DLD1 (cell line): ENCODE results near the gene PRKD1.

Experiments used
- in situ Hi-C: cut with HindIII; loops from 2 replicates; pipeline ENCODE4 v1.10.0; 2017; ENCODE audit warnings: low sequenced_read_pairs

PRKD1 gene

DNA sequence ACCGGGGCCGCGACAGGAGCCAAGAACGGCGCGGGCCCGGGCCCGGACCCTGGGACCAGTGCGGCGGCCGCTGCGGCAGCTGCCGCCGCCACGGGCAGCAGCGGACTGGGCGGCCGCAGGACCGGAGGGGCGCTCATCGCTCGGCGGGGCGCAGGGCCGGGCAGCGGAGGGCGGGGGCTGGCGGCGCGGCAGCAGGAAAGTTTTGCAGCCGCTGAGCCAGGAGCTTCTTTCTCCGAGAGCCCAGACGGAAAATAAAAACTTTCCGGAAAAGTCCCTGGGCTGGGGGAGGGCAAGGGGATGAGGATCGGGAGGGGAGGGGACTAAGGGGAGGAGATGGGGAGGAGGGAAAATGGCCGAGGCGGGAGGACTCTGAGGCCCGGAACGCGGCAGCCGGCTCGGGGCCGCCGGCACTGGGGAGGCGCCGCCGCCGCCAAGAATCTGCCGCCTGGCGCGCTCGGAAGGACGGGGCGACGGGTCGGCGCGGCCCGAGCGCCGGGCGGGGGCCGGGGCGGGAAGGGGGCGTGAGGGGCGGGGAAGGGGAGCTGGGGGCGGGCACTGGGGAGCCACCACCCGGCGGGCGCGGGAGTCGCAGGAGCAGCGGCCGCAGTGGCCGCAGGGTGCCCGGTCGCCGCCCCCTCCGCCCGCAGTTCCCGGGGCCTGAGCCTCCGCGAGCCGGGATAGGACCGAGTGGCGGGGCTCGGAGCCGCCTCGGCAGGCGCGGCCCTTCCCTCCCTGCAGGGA is at the start of gene PRKD1:
Gene PRKD1, minus strand, starts transcription at position 472 of the 741 bp plus-strand sequence.
- in situ Hi-C loops = no loop called here

DNA sequence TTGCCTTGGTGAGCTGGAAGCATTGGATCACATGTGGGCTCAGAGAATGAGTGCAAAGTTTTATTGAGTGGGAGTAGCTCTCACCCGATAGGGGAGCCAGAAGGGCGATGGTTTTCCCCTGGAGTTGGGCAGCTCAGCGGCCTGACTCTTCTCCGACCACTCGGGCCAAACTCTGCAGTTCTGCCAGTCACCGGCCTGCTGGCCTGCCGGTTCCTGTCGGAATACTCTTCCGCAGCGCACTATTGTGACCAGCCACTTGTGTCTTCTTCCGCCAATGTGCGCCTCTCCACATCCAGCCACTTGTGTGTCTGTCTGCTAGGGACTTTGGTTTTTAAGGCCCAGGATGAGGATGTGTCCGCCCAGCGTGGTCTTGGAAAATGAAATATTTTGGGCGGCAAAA is 43.5 kb upstream of the PRKD1 start:
- in situ Hi-C loops = no loop called here

DNA sequence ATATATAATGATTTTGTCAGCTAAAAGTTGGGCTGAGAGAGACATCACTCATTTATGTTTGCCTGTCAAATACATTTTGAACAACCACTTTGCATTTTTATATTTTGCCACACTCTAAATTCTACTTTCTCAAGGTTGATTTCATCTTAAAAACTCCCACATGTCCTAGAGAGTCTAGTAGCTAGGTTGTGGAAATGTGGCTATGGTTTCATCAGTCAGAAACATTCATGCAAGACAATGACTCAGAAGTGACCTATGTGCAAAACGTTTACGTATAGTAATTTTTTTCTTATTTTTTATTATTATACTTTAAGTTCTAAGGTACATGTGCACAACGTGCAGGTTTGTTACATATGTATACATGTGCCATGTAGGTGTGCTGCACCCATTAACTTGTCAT is 27.4 kb upstream of the PRKD1 start:
- in situ Hi-C loops = no loop called here

DNA sequence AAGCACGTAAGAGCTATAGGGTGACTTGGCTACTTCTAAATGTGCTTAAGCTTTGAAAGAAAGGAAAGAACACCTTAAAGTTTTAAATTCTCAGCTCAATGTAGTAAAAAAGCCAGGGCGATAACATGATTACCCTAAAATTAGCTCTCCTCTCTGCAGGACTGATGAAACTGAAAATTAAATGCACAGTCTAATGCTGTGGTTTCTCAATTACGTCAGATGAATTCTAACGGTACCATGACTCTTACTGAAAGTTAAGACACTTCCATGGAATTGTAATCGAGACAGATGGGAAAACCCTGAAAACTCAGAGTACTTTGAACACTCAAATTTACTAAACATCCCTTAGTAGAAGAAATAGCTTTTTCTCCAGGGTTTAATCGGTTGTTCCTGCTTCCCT is 25.9 kb upstream of the PRKD1 start:
- in situ Hi-C loops = no loop called here

DNA sequence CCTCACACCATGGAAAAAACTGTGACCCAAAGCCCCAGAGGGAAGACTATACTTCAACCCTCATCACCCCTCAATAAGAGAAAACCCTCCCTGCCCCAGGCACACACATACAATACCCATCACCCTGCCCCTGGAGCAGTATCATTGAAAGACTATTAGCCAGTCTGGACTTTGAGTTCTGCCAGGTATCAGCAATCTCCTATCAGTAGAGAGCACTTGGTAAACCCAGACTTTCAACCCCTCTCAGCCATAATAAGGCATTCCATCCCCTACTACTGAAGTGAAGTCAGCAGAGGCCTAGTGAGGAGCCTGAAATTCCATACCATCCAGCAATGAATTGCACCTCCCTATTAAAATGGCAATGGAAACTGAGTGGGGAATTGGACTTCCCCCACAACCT is 16.4 kb upstream of the PRKD1 start:
- in situ Hi-C loops = no loop called here

DNA sequence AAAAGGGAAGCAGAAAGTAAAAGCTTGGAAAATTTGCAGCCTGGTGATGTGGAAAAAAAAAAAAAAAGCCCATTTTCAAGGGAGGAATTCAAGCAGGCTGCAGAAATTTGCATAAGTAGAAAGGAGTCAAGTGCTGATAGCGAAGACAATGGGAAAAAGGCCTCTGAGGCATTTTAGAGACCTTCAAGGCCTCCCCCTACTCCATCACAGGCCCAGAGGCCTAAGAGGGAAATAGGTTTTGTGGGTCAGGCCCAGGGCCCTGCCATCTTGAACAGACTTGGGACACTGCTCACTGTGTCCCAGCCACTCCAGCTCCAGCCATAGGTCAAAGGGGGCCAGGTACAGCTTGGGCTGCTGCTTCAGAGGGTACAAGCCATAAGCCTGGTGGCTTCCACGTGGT is 13.8 kb upstream of the PRKD1 start:
- in situ Hi-C loops = no loop called here

DNA sequence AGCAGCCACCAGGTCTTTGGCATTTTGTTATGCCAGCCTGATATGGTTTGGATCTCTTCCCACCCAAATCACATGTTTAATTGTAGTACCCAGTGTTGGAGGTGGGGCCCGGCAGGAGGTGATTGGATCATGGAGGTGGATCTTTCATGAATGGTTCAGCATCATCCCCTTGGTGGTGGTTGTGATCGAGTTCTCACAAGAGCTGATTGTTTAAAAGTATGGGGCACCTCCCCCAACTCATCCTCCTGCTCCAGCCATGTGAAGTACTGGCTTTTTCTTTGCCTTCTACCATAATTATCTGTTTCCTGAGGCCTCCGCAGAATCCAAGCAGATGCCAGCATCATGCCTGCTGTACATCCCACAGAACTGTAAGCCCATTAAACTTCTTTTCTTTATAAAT is 12.8 kb upstream of the PRKD1 start:
- in situ Hi-C loops = no loop called here

DNA sequence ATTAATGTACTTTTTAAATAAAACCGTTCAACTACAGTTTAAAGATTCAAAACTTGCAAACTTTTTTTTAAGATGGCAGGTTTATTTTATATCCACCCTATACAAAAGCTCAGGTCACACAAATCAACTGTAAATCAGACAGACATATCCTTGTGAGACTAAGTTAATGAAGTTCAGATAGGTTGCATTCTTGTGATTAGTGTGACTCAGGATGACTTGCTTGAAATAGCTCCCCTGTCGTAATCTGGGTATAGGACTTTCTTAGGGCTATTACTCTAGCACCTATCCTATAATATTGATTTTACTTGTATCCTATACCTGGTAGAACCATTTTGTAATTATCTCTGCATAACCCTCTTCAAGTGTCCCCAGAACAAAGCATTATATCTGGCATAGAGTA is 9.5 kb upstream of the PRKD1 start:
- in situ Hi-C loops = no loop called here

DNA sequence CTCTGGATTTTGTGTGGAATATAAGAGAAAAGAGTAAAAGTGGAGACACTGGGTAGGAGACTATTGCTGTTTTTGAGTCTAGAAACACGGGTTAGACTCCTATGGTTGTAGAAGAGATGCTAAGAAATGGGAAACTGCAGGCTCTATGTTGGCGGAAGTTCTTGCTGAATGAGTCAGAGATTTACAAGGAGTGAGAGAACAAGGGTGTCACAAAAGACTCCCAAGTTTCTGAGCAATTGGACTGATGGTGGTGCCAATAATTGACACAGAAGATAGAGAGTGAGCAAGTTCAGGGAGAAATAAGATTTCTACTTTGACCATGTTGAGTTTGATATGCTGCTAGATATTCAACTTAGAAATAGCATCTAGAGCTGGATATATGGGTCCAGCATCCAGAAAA is 2.6 kb upstream of the PRKD1 start:
- in situ Hi-C loops = no loop called here

DNA sequence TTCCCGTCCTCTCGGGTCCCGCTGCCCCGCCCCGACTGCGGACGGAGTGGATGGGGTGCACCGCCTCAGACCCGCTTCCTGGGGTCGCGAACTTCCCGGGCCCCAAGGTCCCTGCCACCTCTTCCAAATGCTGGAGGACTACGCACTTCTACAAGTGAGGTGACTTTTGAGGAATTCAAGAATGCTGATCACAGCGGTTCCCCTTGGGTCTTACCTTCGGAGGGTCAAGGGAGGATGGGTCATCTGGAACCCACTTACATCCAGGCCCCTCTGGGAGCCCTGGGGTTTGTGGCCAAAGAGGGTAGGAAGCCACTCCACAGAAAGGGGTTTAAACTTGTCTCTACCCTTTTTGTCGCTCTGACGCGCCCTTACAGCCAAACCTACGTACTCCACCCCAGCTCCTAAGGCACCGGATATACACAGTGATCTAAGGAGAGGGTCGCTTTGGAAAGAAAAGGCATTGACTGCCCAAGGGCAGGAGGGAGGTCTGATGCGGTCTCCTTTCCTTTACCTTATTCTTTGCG is 532 bp upstream of the PRKD1 start:
- in situ Hi-C loops = no loop called here

DNA sequence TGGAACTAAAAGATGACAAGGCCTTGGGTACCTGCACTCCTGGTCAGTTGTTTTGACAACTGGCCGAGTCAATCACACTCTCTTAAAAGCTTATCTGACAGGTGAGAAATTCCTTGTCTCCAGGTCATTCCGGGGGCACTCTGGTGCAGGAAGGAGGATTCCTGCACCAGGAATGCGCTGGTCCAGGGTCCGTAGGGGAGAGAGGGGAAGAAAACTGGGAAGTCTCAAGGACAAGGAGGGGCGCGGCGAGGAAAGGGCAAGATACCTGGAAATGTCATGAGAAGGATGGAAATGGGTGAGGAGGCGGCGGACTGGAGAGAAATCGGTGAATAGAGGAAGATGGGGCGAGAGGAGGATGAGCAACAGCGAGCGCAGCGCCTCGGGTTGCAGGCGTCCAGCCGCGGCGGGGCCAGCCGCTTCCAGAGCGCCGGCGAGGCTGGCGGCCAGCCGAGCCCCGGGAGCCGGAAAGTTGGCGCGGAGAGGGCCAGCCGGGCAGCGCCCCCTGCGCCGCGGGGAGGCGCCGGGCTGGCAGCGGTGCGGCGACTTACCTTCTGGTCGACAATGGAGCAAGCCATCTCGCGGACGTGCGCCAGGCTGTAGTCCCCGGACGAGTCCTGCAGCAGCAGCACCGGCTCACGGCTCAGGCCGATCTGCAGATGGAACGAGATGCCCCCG is 809 bp downstream of the PRKD1 start:
- in situ Hi-C loops = no loop called here

DNA sequence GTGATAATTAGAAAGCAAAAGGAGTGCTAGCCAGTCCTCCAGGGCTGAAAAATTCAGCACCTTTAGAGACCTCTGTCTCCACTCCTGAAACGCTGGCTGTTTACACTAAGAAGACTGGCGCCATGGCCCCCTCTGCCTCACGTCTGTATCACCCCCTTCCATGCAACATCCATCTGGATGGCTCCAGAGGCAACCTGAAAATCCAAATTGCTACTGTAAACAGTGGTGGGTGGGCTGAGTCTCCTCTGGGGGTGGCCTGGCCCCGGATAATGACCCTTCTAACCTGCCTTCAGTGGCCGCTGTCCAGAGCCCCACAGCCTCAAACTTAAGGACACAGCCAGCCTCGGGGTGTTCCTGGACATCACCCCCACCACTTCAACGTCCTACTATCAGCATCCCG is 1.4 kb downstream of the PRKD1 start:
- in situ Hi-C loops = no loop called here

DNA sequence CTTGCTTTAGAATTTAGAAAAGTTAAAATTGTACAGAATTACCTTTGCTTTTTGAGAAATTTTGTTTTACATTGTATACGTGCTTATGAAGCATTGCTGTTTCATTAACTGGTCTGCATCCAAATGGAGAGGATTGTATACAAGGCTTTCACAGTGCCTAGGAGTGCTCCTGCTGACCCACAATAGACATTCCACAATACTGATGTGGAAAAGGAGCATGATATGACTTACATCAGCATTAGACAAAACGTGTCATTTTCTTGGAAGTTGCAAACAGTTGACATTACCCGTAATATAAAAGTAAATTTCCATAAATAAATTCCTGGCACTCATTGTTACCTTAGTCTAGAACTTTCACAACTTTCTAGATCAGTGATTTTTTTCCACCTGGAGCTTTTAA is 1.9 kb downstream of the PRKD1 start:
- in situ Hi-C loops = no loop called here

DNA sequence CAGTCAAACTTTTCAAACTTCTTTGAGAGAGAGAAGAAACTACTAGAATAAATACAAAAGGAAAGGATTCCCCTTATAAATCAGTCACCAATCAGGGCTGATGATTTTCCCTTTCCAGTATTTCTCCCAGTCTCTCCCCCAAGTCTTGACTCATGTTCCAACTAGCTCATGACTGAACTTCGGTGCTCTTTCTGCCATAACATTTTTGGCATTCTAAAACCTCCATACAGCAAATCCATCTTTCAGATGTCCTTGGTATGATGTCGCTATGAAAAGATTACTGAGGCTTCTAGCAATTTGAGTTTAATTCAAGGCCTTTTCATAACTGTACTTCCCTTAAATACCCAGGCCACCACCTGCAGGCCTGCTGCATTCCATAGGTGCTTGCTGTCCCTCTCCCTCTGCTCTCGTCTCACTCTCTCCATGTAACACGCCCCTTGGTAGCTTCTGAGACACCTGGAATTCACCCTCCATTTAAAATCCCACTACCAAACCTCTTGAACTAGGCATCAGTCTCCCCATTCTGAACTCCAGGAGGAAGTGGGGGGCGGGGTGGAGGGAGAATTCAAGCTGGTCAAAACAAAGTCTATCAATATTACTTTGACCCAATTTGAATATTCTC is 2.4 kb downstream of the PRKD1 start:
- in situ Hi-C loops = no loop called here

DNA sequence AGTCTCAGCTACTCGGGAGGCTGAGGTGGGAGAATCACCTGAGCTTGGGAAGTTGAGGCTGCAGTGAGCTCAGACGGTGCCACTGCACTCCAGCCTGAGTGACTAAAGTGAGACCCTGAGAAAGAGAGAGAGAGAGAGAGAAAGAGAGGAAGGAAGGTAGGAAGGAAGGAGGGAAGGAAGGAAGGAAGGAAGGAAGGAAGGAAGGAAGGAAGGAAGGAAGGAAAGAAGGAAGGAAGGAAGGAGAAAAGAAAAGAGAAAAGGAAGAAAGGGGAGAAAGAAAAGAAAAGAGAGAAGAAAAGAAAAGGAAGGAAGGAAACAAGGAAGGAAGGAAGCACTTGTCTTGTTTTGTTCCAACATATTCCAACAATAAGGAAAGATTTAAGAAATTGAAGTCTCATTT is 7.8 kb downstream of the PRKD1 start:
- in situ Hi-C loops = no loop called here

DNA sequence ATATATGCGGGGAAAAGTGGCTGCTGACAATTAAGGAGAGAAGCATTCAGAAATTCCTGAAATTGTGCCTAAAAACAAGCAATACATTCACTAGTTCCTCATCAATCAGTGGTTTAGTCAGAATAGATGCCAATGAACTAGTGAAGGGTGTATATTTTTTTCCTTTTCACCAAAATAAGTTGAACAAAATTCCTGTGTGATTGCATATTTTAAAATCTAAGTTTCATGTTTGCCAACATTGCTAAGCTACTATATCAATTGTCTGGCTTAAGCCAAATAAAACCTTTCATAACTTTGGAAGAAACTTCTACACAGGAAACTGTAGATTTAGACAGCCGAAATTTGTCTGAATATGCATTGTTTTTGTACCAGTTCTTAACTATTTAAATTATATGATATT is 8.7 kb downstream of the PRKD1 start:
- in situ Hi-C loops = no loop called here

DNA sequence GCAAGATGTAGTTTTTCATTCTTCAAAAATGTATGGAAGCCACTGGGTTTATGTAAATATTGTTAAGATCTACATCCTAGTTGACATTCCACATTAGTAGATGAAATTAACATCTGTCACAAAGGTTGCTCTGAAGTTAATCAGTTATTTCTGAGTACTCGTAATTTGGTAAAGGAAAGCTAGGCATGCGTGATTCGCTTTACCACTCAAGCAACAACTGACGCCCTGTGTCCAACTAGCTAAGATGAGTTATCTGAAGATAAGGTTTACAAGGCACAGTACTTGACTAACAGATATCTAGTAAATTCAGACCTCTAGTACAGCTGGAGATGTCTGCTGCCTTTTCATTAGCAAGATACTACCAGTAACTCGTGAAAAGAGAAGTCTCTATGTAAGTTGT is 14.1 kb downstream of the PRKD1 start:
- in situ Hi-C loops = no loop called here

DNA sequence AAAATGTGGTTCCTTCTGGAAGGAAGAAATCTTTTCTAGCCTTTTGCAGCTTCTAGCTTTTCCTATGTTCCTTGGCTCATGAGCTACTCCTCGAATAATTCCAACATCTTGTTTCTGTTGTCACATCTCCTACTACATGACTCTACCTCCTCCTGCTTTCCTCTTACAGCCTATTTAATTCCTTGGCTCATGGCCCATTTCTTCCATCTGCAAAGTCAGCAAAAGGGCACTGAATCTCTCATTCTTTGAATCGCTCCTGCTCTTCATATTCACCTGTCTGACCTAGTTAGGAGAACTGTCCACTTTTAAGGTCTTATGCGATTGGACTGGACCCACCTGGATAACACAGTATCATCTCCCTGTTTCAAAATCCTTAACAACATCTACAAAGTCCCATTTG is 15.8 kb downstream of the PRKD1 start:
- in situ Hi-C loops = no loop called here

DNA sequence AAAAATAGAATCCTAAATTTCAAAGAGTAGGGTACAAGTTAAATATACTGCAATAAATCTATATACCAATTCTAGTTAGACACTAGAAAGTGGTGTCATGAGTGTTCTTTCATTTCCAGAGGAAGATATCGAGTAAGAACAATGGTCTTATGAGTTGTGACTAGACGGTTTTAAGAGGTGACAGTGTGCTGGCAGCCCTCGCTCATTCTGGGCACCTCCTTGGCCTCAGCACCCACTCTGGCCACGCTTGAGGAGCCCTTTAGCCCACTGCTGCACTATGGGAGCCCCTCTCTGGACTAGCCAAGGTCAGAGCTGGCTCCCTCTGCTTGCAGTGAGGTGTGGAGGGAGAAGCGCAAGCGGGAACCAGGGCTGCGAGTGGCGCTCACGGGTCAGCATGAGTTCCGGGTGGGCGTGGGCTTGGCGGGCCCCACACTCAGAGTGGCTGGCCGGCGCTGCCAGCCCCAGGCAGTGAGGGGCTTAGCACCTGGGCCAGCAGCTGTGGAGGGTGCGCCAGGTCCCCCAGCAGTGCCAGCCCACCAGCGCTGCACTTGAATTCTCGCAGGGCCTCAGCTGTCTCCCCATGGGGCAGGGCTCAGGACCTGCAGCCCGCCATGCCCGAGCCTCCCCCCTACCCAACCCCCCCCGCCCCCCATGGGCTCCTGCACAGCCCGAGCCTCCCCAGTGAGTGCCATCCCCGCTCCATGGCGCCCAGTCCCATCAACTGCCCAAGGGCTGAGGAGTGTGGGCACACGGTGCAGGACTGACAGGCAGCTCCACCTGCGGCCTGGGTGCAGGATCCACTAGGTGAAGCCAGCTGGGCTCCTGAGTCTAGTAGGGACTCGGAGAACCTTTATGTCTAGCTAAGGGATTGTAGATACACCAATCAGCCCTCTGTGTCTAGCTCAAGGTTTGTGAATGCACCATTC is 18.7 kb downstream of the PRKD1 start:
- in situ Hi-C loops = no loop called here

DNA sequence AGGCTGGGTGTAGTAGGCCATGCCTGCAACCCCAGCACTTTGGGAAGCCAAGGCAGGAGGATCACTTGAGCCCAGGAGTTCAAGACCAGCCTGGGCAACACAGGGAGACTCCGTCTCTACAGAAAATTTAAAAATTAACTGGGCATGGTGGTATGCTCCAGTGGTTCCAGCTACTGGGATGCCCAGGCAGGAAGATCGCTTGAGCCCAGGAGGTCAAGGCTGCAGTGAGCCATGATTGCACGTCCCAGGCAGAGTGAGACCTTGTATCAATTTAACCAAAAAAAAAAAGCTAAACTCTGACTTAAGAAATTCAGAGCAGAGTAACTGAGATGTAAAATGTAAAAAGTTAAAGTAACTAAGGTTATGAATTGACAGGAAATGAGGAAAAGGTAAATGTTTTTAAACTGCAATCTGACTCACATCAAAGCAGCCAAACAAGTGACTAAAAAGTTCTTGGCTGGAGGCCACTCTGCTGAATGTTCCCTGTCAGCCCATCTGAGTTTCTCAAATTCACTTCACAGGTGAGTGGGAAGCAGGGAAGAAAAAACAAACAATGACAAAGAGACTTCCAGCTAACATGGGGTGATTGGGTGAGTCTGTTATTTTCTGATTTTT is 21.3 kb downstream of the PRKD1 start:
- in situ Hi-C loops = no loop called here

DNA sequence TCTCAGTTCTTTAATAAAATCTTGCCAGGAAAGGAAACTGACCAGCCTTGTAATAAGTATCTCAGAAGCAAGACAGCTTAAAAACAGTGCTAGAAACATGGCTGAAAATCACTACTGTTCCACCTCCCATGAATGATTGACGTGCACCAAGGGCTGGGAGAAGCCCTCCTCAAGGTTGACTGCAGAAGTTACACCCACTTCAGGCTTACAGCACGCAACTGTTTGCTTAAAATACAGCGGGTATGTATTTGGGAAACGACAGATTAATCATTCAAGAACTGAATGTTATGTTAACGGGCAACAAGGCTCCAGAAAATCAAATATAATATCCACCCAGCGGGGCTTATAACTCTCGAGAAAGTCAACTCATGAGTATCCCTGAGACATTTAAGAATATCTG is 22.1 kb downstream of the PRKD1 start:
- in situ Hi-C loops = no loop called here
